H1 (cell line): Measurements from ENCODE around the gene CADPS. TPM values are rescaled to one million over a fixed set of nuclear protein-coding genes. Genes with fewer than 3 reads are reported as not detected.

Experiments
- CTCF ChIA-PET: fragments of 300-600 bp; sonication (Branson Sonifier 250); formaldehyde crosslinking; loops from one replicate; lab custom pipeline; 2021; ENCODE audit not compliant: partially characterized antibody; lab: Charles Lee
- POLR2A ChIA-PET: fragments of 300-600 bp; sonication (Branson Sonifier 250); formaldehyde crosslinking; loops from one replicate; lab custom pipeline; 2021; ENCODE audit warnings: inconsistent platforms; ENCODE audit not compliant: partially characterized antibody; lab: Charles Lee
- DNase-seq, 2 experiments: peaks; one replicate each; pipeline versions ENCODE4 v3.0.0 to v3.0.0-alpha.2; 2010 to 2022; ENCODE audit warnings: low spot score in 2 of 2, low read depth in 1 of 2, mixed read lengths in 1 of 2
- FAIRE-seq: peaks from 2 replicates; lab custom pipeline; 2011; peaks lifted over from hg19 to GRCh38; lab: Jason Lieb, UNC
- H2AFZ ChIP-seq: 2 replicates; pipeline ENCODE4 v1.8.1; 2012; ENCODE audit warnings: low read length, inconsistent platforms
- H2AK5ac ChIP-seq: 2 replicates; pipeline ENCODE4 v1.6.1; 2013; ENCODE audit warnings: low read depth, low read length
- H2BK120ac ChIP-seq: replicated peaks from 2 replicates; pipeline ENCODE3; 2013; ENCODE audit warnings: low read depth, low read length, inconsistent platforms
- H2BK12ac ChIP-seq: 2 replicates; pipeline ENCODE4 v1.6.1; 2013; ENCODE audit warnings: low read depth, low read length
- H2BK15ac ChIP-seq: 2 replicates; pipeline ENCODE4 v1.6.1; 2013; ENCODE audit warnings: low read length
- H2BK20ac ChIP-seq: 2 replicates; pipeline ENCODE4 v1.6.1; 2013; ENCODE audit warnings: low read length
- H2BK5ac ChIP-seq: 2 replicates; pipeline ENCODE4 v1.6.1; 2013; ENCODE audit warnings: low read depth, low read length
- H3K14ac ChIP-seq: 2 replicates; pipeline ENCODE4 v1.6.1; 2013; ENCODE audit warnings: inconsistent platforms; ENCODE audit not compliant: insufficient read length
- H3K18ac ChIP-seq: 2 replicates; pipeline ENCODE4 v1.6.1; 2013; ENCODE audit warnings: low read length; ENCODE audit errors: extremely low read depth
- H3K23ac ChIP-seq: 2 replicates; pipeline ENCODE4 v1.6.1; 2013; ENCODE audit warnings: inconsistent platforms; ENCODE audit not compliant: insufficient read length
- H3K23me2 ChIP-seq: 2 replicates; pipeline ENCODE4 v1.6.1; 2013; ENCODE audit warnings: low read depth, low read length
- H3K27ac ChIP-seq: 2 replicates; pipeline ENCODE4 v1.6.1; 2011; ENCODE audit warnings: low read depth, low read length, inconsistent platforms
- H3K27me3 ChIP-seq, 4 experiments: replicated peaks in 1 of 4; 1 replicate in 1 of 4; 2 replicates in 3 of 4; pipeline versions ENCODE4 v1.6.1 to v1.8.1; 2011 to 2013; ENCODE audit warnings: low read length in 3 of 4, mild to moderate bottlenecking in 3 of 4, inconsistent platforms in 2 of 4, mixed read lengths in 2 of 4, moderate library complexity in 1 of 4; ENCODE audit not compliant: control insufficient read depth in 3 of 4, insufficient read depth in 3 of 4; ENCODE audit errors: extremely low read depth in 1 of 4
- H3K36me3 ChIP-seq, 4 experiments: 2 replicates each; pipeline versions ENCODE4 v1.6.1 to v1.8.1; 2011 to 2013; ENCODE audit warnings: mild to moderate bottlenecking in 4 of 4, low read length in 3 of 4, moderate library complexity in 2 of 4, control low read depth in 1 of 4, inconsistent platforms in 1 of 4; ENCODE audit not compliant: insufficient read depth in 4 of 4, control insufficient read depth in 2 of 4
- H3K4ac ChIP-seq: replicated peaks from 2 replicates; pipeline ENCODE3; 2013; ENCODE audit warnings: low read length, low read depth, mixed read lengths, inconsistent platforms; ENCODE audit not compliant: insufficient read length
- H3K4me1 ChIP-seq, 4 experiments: replicated peaks in 1 of 4; 1 replicate in 1 of 4; 2 replicates in 3 of 4; pipeline versions ENCODE4 v1.6.1 to v1.8.1; 2011 to 2013; ENCODE audit warnings: low read length in 3 of 4, inconsistent platforms in 2 of 4, mixed read lengths in 1 of 4; ENCODE audit not compliant: insufficient read depth in 4 of 4, control insufficient read depth in 3 of 4
- H3K4me2 ChIP-seq, 2 experiments: 2 replicates each; pipeline versions ENCODE4 v1.6.1 to v1.8.1; 2011 to 2013; ENCODE audit warnings: low read depth in 2 of 2, low read length in 2 of 2, control low read depth in 1 of 2, inconsistent platforms in 1 of 2, mild to moderate bottlenecking in 1 of 2; ENCODE audit not compliant: insufficient read depth in 1 of 2
- H3K4me3 ChIP-seq, 4 experiments: fragments of 200-600, 300-600 bp in 1 of 4; sonication (generic), shearing (Covaris generic), sonication (Bioruptor Twin) in 1 of 4; 2 replicates each; pipeline versions ENCODE4 v1.5.1 to v1.8.1; 2011 to 2016; ENCODE audit warnings: low read length in 4 of 4, low read depth in 3 of 4, control low read depth in 2 of 4, inconsistent platforms in 2 of 4, mild to moderate bottlenecking in 2 of 4, mixed read lengths in 1 of 4, moderate library complexity in 1 of 4; ENCODE audit not compliant: insufficient read depth in 2 of 4; ENCODE audit errors: extremely low read depth in 1 of 4
- H3K56ac ChIP-seq: replicated peaks from 2 replicates; pipeline ENCODE3; 2013; ENCODE audit warnings: low read depth, mild to moderate bottlenecking, mixed read lengths, low read length, inconsistent platforms; ENCODE audit not compliant: insufficient read length
- H3K79me1 ChIP-seq: 2 replicates; pipeline ENCODE4 v1.6.1; 2013; ENCODE audit warnings: low read depth, low read length, control low read depth
- H3K79me2 ChIP-seq, 2 experiments: 2 replicates each; pipeline versions ENCODE4 v1.6.1 to v1.8.1; 2012 to 2013; ENCODE audit warnings: low read length in 2 of 2, mild to moderate bottlenecking in 2 of 2, inconsistent platforms in 1 of 2; ENCODE audit not compliant: insufficient read depth in 2 of 2, control insufficient read depth in 1 of 2
- H3K9ac ChIP-seq, 4 experiments: replicated peaks in 1 of 4; 1 replicate in 1 of 4; 2 replicates in 3 of 4; pipeline versions ENCODE4 v1.6.1 to v1.8.1; 2011 to 2013; ENCODE audit warnings: low read depth in 3 of 4, low read length in 3 of 4, control low read depth in 2 of 4, mild to moderate bottlenecking in 2 of 4, moderate library complexity in 2 of 4, inconsistent platforms in 1 of 4; ENCODE audit errors: extremely low read depth in 1 of 4
- H3K9me3 ChIP-seq, 2 experiments: 2 replicates each; pipeline versions ENCODE4 v1.6.1 to v1.8.1; 2012 to 2013; ENCODE audit warnings: mild to moderate bottlenecking in 2 of 2, moderate library complexity in 2 of 2, control low read depth in 1 of 2, inconsistent platforms in 1 of 2, low read depth in 1 of 2, low read length in 1 of 2, mixed read lengths in 1 of 2; ENCODE audit not compliant: insufficient read depth in 2 of 2
- H4K20me1 ChIP-seq, 2 experiments: replicated peaks in 1 of 2; 2 replicates each; pipeline versions ENCODE3 to v1.8.1; 2011 to 2013; ENCODE audit warnings: inconsistent platforms in 2 of 2, low read length in 2 of 2, mild to moderate bottlenecking in 1 of 2; ENCODE audit not compliant: insufficient read depth in 2 of 2, control insufficient read depth in 1 of 2
- H4K5ac ChIP-seq: 2 replicates; pipeline ENCODE4 v1.6.1; 2013; ENCODE audit warnings: low read length, low read depth, mixed read lengths, inconsistent platforms; ENCODE audit not compliant: insufficient read length
- H4K8ac ChIP-seq: 2 replicates; pipeline ENCODE4 v1.8.0; 2013; ENCODE audit warnings: mild to moderate bottlenecking, moderate library complexity, low read length, inconsistent platforms; ENCODE audit not compliant: insufficient read depth; ENCODE audit errors: extremely low read depth
- H4K91ac ChIP-seq: replicated peaks from 2 replicates; pipeline ENCODE3; 2013; ENCODE audit warnings: low read length, mixed read lengths, inconsistent platforms; ENCODE audit not compliant: insufficient read length
- CBX8 ChIP-seq: fragments of 300-800, 300-1000 bp; sonication (generic); IDR thresholded peaks from 2 replicates; pipeline ENCODE4 v1.7.1; 2016; ENCODE audit warnings: low read depth, low read length, borderline replicate concordance
- CHD2 ChIP-seq: IDR thresholded peaks from 2 replicates; pipeline ENCODE4 v1.6.1; 2012; ENCODE audit warnings: low read length, improper control_type of control experiment
- CTBP2 ChIP-seq: IDR thresholded peaks from 2 replicates; pipeline ENCODE4 v1.7.0; 2011; ENCODE audit warnings: borderline replicate concordance, mild to moderate bottlenecking, moderate library complexity, mixed read lengths, low read length; ENCODE audit not compliant: insufficient read depth, insufficient read length
- E2F6 ChIP-seq: IDR thresholded peaks from 2 replicates; pipeline ENCODE4 v1.6.1; 2012; ENCODE audit warnings: inconsistent platforms
- EZH2 ChIP-seq: fragments of 200-600 bp; sonication (generic); IDR thresholded peaks from 2 replicates; pipeline ENCODE4 v1.7.1; 2012; ENCODE audit warnings: low read depth, mild to moderate bottlenecking, moderate library complexity, low read length, inconsistent platforms; ENCODE audit not compliant: severe bottlenecking
- MAX ChIP-seq: IDR thresholded peaks from 2 replicates; pipeline ENCODE4 v1.6.1; 2012; ENCODE audit warnings: inconsistent platforms
- RNF2 ChIP-seq: fragments of 200-900, 300-1000 bp; sonication (generic); IDR thresholded peaks from 2 replicates; pipeline ENCODE4 v1.7.1; 2016; ENCODE audit warnings: borderline replicate concordance, low read depth, mild to moderate bottlenecking, antibody characterized with exemption, low read length; ENCODE audit not compliant: poor library complexity, severe bottlenecking; ENCODE audit errors: missing control alignments
- SUZ12 ChIP-seq: fragments of 200-600 bp; sonication (generic); IDR thresholded peaks from 2 replicates; pipeline ENCODE4 v1.6.1; 2012; ENCODE audit warnings: mild to moderate bottlenecking, inconsistent platforms, low read length, moderate library complexity, mixed read lengths
- WGBS, 2 experiments: shearing (Covaris generic) in 1 of 2; methylation state at CpG; one replicate each; pipeline versions ENCODE4 v1.1.6 to v1.1.7; 2013 to 2015; ENCODE audit warnings: low lambda C conversion rate in 2 of 2, mixed read lengths in 2 of 2, inconsistent platforms in 1 of 2, low coverage in 1 of 2, missing lambda C conversion rate in 1 of 2; ENCODE audit not compliant: insufficient replicate concordance in 2 of 2, insufficient coverage in 1 of 2, insufficient read length in 1 of 2; ENCODE audit errors: extremely low coverage in 1 of 2, missing lambda C conversion rate in 1 of 2; 5-methylcytosine and 5-hydroxymethylcytosine counted together
- polyA plus RNA-seq, 7 experiments: library from polyadenylated mRNA; depleted of rRNA in 3 of 7; stranded (reverse) in 5 of 7; unstranded in 2 of 7; fragments of >200 nt in 5 of 7; fragments of 200-250 nt in 2 of 7; gene quantifications; 1 replicate in 5 of 7; 2 replicates in 1 of 7; 4 replicates in 1 of 7; pipeline versions ENCODE4 v1.2.1 to v1.2.3, GENCODE V29; 2011 to 2013; ENCODE audit warnings: missing spikeins in 2 of 7, mixed read lengths in 2 of 7
- total RNA-seq: library from RNA; stranded (reverse); fragmentation: NEBNext Ultra II Directional; extraction: Animal tissue kit (Norgen Biotek cat#: 25700); gene quantifications from 2 replicates; pipeline ENCODE4 v1.2.1, GENCODE V29; 2021

CADPS gene
- total and polyA plus RNA-seq, 2 of the 8 experiments (the other 6 are each of a cell fraction or from before 2014, with no cell fraction given) = 7.1 to 10.2 TPM

DNA sequence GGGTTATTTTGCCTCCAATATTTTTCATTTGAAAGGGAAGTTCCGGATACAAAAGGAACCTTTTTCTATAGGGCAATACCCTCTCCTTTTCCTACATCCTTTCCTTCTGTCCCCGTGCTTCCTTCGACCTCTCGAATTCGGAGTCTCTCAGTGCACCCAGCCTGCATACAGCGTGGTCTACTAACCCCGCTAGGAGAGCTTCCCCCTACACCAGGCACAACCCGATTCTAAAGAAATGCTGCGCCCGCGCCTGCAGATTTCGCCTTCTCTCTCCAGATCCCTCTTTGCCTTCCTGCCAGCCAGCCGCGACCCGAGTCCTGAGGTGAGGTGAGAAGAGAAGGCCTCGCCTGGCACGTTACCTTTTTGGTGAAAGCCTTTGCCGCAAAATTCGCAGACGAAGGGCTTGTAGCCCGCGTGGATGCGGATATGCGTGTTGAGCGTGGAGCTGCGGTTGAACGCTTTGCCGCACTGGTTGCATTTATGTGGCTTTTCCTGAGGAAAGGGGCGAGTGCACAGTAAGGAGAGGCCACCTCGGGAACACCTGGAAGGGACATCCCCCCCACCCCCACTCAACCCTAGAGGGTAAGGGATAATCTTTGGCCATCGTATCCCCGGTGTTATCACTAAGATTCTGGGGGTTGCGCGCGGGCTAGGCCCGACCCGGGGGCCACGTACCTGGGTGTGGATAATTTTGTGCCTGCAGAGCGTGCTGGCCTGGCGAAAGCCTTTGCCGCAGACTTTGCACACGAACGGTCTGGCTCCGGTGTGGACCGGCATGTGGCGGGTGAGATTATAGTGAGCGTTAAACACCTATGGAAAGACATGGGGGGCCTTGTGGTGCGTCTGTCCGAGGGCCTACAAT, 504.1 kb downstream of the CADPS start:
- Histone ChIP-seq H2BK12ac (peak overlapping the region; percentile 92; the same call in 1 of the 2 replicates), H3K27ac (no peak overlapping the region), H4K91ac (peak overlapping the region; percentile 41), H3K79me2 (no peaks in the 10 kb centered on the region), H3K23me2 (peaks cover 2% of the 10 kb centered on the region; the same call in 1 of the 2 replicates), H3K23ac (no peak overlapping the region), H3K18ac (peak overlapping the region; percentile 51; the same call in 1 of the 2 replicates), H2AFZ (no peak overlapping the region), H2BK120ac (no peak overlapping the region), H3K27me3 (peaks cover 92 to 100% (median 98%) of the 10 kb centered on the region in 4 experiments), H3K56ac (no peak overlapping the region), H3K9ac (no peak overlapping the region), H3K4me3 (peak overlapping the region in 3 of 4 experiments; percentile 13 to 60 (median 26); a peak in 5 of 8 replicates), H2AK5ac (no peak overlapping the region), H3K4ac (no peak overlapping the region), H3K36me3 (no peaks in the 10 kb centered on the region), H4K8ac (peak overlapping the region; percentile 53; the same call in 1 of the 2 replicates), H3K4me1 (peaks cover 20 to 70% (median 42%) of the 10 kb centered on the region in 4 experiments), H2BK15ac (no peak overlapping the region), H2BK5ac (no peak overlapping the region), H2BK20ac (peak overlapping the region; percentile 90), H4K5ac (no peak overlapping the region), H3K9me3 (no peaks in the 10 kb centered on the region; a peak in 1 of 4 replicates), H4K20me1 (peaks cover 2 to 16% of the 10 kb centered on the region in 2 experiments), H3K14ac (no peak overlapping the region), H3K4me2 (peak overlapping the region; percentile 56 to 90), H3K79me1 (no peaks in the 10 kb centered on the region)
- DNase-seq = peak in 1 of 2 experiments; percentile 70
- WGBS, 2 experiments = 3% methylated on average over 49 of the region's 49 CpGs; no CpG with 5 or more reads in 1 of the 2 experiments
- no peak for FAIRE-seq
- CTCF ChIA-PET = interaction anchor here (1.2 to 1.5 kb wide), 3 partner anchors 11 to 116 kb away, joined by 3 to 4 read pairs (median 3); no protein-coding TSS in a partner anchor
- POLR2A ChIA-PET = interaction anchor here (0.9 to 4.6 kb wide), 2 partner anchors 8 to 10 kb away, joined by 4 to 26 read pairs; no protein-coding TSS in a partner anchor
- TF ChIP-seq CTBP2 (peak; percentile 19), MAX (0 out of 2 replicates have a peak, but pooled peaks have one; percentile 6), SUZ12 (peak; percentile 95), CBX8 (peak; percentile 7), E2F6 (0 out of 2 replicates have a peak, but pooled peaks have one; percentile 33), EZH2 (peak; percentile 92), CHD2 (no peak), RNF2 (peak; percentile 93)
